HEK293T (cell line): ENCODE measurements around the gene BBX.

Source experiments
- CTBP1 ChIP-seq: fragments of 450-650 bp; IDR thresholded peaks from 2 replicates; pipeline ENCODE4 v1.6.1; 2016; ENCODE audit warnings: borderline replicate concordance
- FOXM1 ChIP-seq: fragments of 450-650 bp; IDR thresholded peaks from 2 replicates; pipeline ENCODE4 v1.6.1; 2017; ENCODE audit warnings: mild to moderate bottlenecking, borderline replicate concordance
- SP1 ChIP-seq: fragments of 450-650 bp; IDR thresholded peaks from 2 replicates; pipeline ENCODE4 v1.6.1; 2017
- SUZ12 ChIP-seq: fragments of 450-650 bp; IDR thresholded peaks from 2 replicates; pipeline ENCODE4 v1.6.1; 2016; ENCODE audit warnings: mild to moderate bottlenecking
- TF ChIP-seq, protein P1 (sequence below): fragments of 450-650 bp; IDR thresholded peaks from 2 replicates; pipeline ENCODE4 v1.6.1; 2016

DNA sequence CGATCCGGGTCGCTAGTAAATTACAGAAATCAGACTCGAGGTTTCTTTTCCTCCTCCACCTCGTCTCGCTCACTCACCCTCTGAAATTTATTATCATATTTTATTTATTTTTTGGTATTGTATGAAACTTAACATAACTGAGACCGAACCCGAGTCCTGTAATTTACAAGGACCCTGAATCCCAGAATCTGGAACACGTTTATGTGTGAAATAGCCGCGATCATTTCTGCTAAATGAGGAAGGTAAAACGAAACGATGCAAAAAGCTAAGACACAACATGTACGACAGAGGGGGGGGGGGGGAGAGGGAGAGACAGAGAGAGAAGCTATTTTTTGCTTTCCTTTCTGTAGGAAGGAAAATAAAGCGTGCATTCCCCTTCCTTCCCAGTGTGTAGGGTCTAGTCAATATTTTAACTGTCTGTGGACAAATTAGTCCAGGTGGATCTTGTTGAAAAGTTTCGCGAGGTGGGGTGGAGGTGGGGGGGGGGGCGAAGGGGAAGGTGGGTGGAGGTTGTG is 1.6 kb downstream of the BBX start:
- TF ChIP-seq SUZ12 (no peak), FOXM1 (no peak), CTBP1 (no peak), SP1 (no peak)
- TF ChIP-seq, protein P1, sequence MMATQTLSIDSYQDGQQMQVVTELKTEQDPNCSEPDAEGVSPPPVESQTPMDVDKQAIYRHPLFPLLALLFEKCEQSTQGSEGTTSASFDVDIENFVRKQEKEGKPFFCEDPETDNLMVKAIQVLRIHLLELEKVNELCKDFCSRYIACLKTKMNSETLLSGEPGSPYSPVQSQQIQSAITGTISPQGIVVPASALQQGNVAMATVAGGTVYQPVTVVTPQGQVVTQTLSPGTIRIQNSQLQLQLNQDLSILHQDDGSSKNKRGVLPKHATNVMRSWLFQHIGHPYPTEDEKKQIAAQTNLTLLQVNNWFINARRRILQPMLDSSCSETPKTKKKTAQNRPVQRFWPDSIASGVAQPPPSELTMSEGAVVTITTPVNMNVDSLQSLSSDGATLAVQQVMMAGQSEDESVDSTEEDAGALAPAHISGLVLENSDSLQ, result no peak
